HG03442 (cell line): Measurements from ENCODE around the gene IL9.

Source experiments
- ATAC-seq: cut with Tn5 transposase; IDR thresholded peaks from one replicate; pipeline ENCODE4 v1.9.1; 2021; ENCODE audit warnings: mild to moderate bottlenecking, moderate library complexity; ENCODE audit not compliant: unreplicated experiment

IL9 gene

GRCh38 chr5:135895474-135896006 lies at the start of gene IL9:
TSS of gene IL9 (minus strand) at chr5:135895841. CDS start at chr5:135895816, 25 bp downstream.
- ATAC-seq = no peak

GRCh38 chr5:135944967-135945560 lies 49.4 kb upstream of the IL9 start:
- no peak for ATAC-seq

- no peak for ATAC-seq
These were observed 48.9 kb upstream of the IL9 start for GRCh38 chr5:135944564-135944963.

GRCh38 chr5:135942202-135942771 lies 46.6 kb upstream of the IL9 start:
- no peak for ATAC-seq

- ATAC-seq = no peak
These were observed 46.1 kb upstream of the IL9 start for GRCh38 chr5:135941711-135942110.

GRCh38 chr5:135937245-135937911 lies 41.7 kb upstream of the IL9 start:
- ATAC-seq = no peak

GRCh38 chr5:135934939-135935338 lies 39.3 kb upstream of the IL9 start:
- ATAC-seq = no peak

GRCh38 chr5:135930949-135931295 lies 35.3 kb upstream of the IL9 start:
- ATAC-seq = no peak

- ATAC-seq = no peak
These were observed 34.6 kb upstream of the IL9 start for GRCh38 chr5:135930029-135930948.

- ATAC-seq = no peak
These were observed 25.7 kb upstream of the IL9 start for GRCh38 chr5:135921388-135921787.

- ATAC-seq = no peak
These were observed 24.6 kb upstream of the IL9 start for GRCh38 chr5:135920199-135920598.

GRCh38 chr5:135916638-135917263 lies 21.1 kb upstream of the IL9 start:
- no peak for ATAC-seq

- no peak for ATAC-seq
These were observed 19.9 kb upstream of the IL9 start for GRCh38 chr5:135915466-135916001.

GRCh38 chr5:135913713-135914626 lies 18.3 kb upstream of the IL9 start:
- no peak for ATAC-seq

- no peak for ATAC-seq
These were observed 9.5 kb upstream of the IL9 start for GRCh38 chr5:135905144-135905543.

- no peak for ATAC-seq
These were observed 6.0 kb upstream of the IL9 start for GRCh38 chr5:135901633-135902032.

GRCh38 chr5:135900276-135900675 lies 4.6 kb upstream of the IL9 start:
- ATAC-seq = no peak

GRCh38 chr5:135898651-135899050 lies 3.0 kb upstream of the IL9 start:
- no peak for ATAC-seq

GRCh38 chr5:135894789-135895188 lies 852 bp downstream of the IL9 start:
- no peak for ATAC-seq
